ENCODE results near the gene PPFIA2.
A peak's percentile ranks its signal among the peaks of the same experiment; 100 is the strongest.

The PPFIA2 gene

GRCh38 chr12:81333812-81334211 is 425.3 kb downstream of the PPFIA2 start:
- no peak for DNase-seq

DNA sequence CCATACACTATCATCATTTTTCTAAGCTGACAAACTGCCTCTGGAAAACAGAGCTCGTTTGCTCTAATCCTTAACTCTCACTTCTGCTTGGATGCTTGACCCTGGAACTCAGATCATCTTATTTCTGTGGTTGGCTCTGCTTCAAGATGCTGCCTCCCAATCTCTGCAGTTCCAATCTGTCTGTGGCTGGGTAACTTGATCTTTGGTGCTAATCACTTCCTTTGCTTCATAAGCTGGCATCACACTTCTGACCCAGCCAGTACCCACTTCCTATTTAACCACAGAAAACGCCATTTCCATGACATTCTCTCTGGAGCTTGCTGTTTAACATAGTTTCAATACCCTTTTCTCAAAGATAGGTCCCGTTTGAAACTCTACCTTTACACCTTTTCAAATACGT is 427.1 kb downstream of the PPFIA2 start:
- DNase-seq: no peak

GRCh38 chr12:81330480-81330879 is 428.7 kb downstream of the PPFIA2 start:
- DNase-seq: no peak

DNA sequence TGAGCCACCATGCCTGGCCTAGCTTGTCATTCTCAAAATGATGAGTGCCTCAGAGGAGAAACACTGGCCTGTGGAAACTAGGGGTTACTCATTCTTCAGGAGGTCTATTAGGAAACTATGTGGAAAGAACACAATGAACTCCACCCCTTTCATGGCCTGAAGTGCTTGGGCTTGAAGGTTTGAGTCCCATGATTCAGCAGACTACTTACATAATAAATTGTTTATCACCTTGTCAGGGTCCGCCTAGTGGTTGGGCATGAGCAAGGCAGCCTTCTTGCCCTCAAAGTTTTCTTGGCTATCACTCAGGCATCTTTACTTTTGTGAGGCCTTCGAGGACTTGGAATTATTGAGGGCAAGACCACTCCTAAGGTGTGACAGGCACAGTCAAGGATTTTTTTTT is 430.1 kb downstream of the PPFIA2 start:
- DNase-seq: no peak

DNA sequence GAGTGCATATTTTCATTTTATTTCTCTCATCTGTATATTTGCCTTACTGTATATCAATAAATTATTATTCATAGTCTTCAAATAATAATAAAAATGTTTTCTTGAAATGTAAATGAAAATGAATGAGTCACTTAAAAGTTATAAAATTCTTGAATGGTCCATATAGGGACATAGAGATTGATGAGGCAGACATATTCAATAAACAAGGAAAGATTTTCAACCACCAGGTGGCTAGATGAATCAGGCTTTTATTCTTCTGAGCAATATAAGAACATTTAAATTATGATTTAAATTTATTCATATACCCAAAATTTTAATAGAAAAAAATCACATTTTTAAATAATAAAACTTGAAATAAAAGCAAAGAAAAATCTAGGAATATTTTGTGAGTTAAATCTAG is 431.7 kb downstream of the PPFIA2 start:
- DNase-seq: no peak

- no peak for DNase-seq
Observed at GRCh38 chr12:81325086-81325485, 434.1 kb downstream of the PPFIA2 start.

DNA sequence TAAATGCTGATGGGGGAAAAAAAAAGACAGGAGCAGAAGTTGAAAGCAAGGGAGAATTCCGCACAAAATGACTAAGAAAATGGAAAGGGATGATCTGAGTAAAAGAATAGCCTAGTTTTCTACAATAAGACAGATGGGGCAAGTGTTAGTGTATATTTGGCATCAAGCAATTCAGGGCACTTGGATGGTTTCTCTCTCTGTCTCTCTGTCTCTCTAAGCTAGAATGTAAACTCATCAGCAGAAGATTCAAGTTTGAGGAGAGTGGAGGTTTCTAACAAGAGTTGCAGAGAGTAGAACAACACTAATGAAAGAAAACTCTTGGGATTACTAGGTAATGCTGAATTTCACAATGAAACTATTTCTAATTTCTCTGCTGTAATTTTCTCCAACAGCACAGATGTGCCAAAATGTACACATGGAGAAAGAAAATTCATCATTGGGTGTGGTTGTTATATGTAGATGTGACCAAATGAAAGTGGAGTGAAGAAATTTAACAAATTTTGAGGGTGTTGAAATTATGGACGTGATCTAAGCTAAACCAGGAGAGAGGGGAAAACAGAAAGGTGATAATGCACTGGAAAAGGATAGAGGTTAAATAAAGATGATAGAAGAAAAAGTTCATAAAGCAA is 444.1 kb downstream of the PPFIA2 start:
- no peak for DNase-seq

- no peak for DNase-seq
Observed at GRCh38 chr12:81303935-81304334, 455.2 kb downstream of the PPFIA2 start.

GRCh38 chr12:81300454-81300853 is 458.7 kb downstream of the PPFIA2 start:
- DNase-seq: peak; percentile 10

DNA sequence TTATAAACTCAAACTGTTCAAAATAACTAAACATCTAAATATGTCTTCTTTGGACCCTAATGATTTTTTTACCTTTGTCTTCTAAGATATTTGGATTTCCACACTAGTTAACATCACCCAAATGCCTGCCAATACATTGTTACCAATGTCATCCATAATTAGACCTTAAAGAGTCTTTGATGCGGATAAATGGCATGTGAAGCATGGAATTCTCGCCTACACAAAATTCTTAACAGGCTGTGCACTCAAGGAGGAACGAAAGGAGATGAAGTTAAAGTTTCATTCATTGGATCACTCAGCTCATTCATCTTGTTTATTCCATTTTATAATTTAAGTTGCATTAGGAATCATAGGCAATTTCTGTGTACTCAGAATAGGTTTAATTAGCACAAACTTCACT is 461.5 kb downstream of the PPFIA2 start:
- peak; percentile 44 for DNase-seq

DNA sequence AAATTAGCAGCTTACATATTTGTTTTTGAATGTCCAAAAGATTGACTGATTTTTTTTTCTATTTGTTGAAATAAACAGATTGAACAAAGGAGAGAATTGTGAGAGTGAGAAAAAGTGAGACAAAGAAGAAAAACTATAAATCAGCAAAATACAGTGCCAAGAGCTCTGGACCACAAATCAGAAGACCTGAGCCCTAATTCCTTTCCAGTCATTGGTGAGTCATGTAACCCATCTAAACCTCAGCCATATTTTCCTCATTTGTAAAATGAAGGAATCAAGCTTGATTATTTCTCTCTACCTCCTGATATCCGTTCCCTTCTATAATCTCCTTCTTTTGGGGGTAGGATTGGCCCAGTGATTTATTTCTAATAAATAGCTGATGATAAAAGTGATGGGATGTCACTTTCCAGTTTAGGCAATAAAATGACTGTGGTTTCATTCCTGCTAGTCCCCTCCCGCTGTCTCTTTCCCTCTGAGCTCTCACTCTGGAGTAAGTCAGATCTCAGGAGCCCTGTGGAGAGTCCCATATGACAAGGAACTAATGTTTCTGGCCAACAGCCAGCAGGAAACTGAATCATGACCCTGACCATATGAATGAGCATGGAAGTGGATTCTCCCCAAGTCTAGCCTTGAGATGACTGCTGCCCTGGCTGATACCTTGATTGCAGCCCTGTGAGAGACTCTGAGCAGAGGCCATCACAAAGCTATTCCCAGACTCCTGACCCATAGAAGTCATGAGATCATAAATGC is 462.4 kb downstream of the PPFIA2 start:
- DNase-seq: peak; percentile 96

- no peak for DNase-seq
Observed at GRCh38 chr12:81295251-81295650, 463.9 kb downstream of the PPFIA2 start.

GRCh38 chr12:81294325-81295190 is 464.6 kb downstream of the PPFIA2 start:
- DNase-seq: peak; percentile 51

DNA sequence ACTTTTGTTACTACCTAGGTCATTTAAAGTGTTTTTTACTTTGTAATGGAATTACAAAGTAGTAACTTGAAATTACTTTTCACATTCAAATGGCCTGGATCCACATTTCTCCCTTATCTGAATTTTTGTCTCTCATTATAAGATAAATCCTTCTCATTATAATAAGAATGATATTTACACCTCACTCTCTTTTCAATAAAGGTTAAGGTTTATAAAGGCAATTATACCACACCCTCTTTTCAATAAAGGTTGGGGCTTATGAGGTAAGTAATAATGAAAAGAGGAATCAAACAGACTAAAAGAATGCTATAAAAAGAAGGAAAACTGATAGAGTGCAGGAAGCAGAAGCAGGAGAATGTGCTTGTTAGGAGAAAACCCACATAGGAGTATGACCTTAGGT is 470.5 kb downstream of the PPFIA2 start:
- DNase-seq: no peak

- DNase-seq: peak; percentile 23
Observed at GRCh38 chr12:81284137-81284536, 475.0 kb downstream of the PPFIA2 start.

- no peak for DNase-seq
Observed at GRCh38 chr12:81274637-81275529, 484.3 kb downstream of the PPFIA2 start.

- DNase-seq: no peak
Observed at GRCh38 chr12:81270385-81270784, 488.8 kb downstream of the PPFIA2 start.

DNA sequence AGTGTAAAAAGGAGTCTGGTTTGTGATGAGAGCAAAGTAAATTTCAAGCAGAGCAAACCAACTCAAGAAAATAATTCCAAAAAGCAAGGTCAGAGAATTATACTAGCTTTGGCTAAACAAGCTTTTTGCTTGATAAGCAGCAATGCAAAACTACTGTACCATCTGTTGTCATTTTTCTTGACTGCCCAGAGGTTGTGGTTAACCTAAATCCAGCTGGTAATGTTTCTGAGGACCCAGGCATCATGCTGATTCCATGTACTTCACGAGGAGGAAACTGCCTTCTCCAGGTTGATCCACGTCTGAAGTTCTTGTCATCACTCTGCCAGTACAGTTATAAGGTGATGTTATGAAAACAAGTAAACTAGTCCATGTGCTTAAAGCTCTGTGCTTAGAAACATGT is 496.1 kb downstream of the PPFIA2 start:
- DNase-seq: no peak

DNA sequence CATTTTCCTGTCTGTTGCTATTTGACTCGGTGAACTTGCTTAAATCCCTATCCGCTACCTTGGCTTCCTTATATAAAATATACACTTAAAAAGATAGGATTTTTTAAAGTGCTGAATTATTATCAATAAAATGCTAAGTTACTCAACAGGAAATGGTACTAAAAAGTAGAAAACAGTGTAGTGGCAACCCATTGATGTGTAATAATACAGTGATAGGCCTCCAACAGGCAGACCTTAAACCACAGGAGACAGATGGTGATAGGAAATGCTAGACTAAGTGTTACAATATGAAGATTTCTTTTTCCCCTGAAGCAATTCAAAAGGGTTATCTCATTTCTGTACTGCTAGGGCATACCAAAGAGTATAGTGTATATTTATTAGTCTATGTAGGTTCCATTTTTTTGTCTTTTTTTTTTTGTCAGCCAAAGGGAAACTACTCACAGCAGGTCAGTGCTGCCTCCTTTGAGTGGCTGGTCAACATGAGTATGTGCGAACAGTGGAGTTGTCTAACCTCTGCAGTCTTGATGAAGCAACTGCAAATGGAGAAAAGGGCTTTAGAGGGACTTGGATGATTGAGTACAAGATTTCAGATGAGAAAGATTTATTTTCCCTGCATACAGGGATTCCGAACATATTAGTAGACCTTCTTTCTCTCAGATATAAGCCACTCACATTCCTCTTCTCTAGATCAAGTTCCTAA is 497.5 kb downstream of the PPFIA2 start:
- DNase-seq: peak; percentile 23

DNA sequence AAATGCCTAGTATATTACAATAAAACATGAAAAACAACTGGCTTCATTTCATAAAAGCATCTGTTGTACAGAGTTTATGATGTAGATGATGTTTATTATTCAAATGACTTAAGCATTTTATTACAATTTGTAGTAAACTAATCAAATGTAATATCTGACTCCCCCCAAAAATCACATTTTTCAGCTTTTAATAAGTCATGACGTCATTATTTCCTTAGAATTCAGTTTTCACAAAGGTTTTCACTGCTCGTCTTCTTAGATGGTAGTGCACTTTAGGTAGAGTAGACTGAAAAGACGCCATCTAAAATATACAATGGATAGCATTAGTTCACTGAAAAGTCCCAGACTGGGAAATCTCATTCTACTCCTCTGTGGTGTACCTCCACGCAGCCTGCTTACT is 499.8 kb downstream of the PPFIA2 start:
- no peak for DNase-seq

DNA sequence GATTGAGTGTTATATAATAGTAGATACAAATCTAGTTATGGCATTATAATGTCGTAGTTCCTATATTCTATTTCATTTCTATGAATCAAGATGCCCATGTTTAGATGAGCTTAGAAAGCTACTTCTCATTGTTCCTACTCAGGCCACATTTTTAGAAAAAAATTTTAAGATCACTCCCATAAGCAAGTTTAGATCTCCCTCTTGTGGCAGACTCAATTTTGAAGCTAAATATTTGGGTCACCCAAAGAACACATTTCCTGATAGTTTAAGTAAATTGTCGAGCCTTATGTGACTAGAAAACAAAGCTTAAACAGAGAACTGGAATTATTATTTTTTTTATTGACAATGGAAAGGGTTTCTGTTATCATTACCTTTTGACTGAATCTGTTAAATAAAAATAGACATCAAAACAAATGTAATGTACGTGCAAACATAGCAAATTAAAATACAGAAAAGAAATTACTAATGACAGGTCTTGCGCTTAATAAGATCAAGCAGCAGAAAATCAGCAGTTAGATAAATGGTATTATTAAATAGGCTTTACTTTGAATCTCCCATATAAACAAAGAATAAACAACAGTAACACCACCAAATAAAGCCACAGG is 501.1 kb downstream of the PPFIA2 start:
- DNase-seq: peak; percentile 68

DNA sequence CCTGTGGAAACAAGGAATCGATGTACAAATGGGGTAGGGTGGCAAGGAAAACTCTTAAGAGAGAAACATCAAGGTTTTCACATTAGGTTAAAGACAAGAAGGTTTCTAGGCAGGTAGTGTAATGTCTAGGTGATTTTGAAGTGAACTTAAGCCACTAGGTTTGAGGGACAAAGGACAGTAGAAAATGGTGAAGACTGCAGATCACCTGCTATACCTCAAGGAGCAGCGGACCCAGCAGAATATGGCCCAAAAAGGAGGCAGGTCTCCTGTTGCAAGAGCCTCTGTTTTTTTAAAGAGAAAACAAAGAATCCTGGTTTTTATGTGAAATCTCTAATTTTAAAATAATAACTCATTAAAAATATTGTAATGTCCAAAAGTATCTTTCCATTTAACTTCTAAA is 503.2 kb downstream of the PPFIA2 start:
- DNase-seq: no peak

Measured in fibroblast of upper back skin (primary cell).